HEK293 (cell line): ENCODE measurements around the gene RAP1GAP.

ENCODE experiments used
- RBAK ChIP-seq: fragments of 450-650 bp; formaldehyde crosslinking; IDR thresholded peaks from 2 replicates; pipeline ENCODE4 v1.5.1; 2016; ENCODE audit warnings: missing biosample characterization, missing genetic modification characterization
- ZNF292 ChIP-seq: fragments of 450-650 bp; formaldehyde crosslinking; IDR thresholded peaks from 2 replicates; pipeline ENCODE4 v1.5.1; 2016; ENCODE audit warnings: low read depth, missing biosample characterization, missing genetic modification characterization, borderline replicate concordance
- TF ChIP-seq, protein P1 (sequence below): fragments of 450-650 bp; formaldehyde crosslinking; IDR thresholded peaks from 2 replicates; pipeline ENCODE4 v1.5.1; 2016; ENCODE audit warnings: missing biosample characterization, missing genetic modification characterization

DNA sequence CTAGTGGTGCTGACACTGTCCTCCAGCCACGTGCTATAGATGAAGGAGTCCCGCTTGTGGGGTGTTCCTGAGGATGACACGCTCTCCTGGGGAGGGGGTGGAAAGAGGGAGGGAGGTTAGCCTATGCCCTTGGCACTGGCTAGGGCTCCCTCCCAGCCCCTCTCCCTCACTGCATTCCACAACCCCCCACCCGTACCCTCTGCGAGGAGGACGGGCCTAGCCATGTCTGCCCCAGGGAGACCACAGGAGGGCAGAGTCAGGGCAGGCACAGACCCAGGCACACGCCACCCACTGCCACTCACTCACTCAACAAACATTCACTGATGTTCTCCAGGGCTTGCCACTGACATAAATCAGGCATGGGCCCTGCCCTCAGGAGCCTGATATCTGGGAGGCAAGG lies 70.7 kb downstream of the RAP1GAP start:
- TF ChIP-seq ZNF292 (tag by site-specific recombination) (no peak), RBAK (no peak)
- TF ChIP-seq, protein P1, sequence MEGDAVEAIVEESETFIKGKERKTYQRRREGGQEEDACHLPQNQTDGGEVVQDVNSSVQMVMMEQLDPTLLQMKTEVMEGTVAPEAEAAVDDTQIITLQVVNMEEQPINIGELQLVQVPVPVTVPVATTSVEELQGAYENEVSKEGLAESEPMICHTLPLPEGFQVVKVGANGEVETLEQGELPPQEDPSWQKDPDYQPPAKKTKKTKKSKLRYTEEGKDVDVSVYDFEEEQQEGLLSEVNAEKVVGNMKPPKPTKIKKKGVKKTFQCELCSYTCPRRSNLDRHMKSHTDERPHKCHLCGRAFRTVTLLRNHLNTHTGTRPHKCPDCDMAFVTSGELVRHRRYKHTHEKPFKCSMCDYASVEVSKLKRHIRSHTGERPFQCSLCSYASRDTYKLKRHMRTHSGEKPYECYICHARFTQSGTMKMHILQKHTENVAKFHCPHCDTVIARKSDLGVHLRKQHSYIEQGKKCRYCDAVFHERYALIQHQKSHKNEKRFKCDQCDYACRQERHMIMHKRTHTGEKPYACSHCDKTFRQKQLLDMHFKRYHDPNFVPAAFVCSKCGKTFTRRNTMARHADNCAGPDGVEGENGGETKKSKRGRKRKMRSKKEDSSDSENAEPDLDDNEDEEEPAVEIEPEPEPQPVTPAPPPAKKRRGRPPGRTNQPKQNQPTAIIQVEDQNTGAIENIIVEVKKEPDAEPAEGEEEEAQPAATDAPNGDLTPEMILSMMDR (tag by site-specific recombination): no peak; the same call in 1 of the 2 replicates
